ENCODE results near the gene GALNT17. TPM values are rescaled to one million over a fixed set of nuclear protein-coding genes. Genes with fewer than 3 reads are reported as not detected.

The GALNT17 gene
- total RNA-seq, 2 donors from 2014 or later = 46.7 to 58.1 TPM

GRCh38 chr7:71750290-71750689, 618.3 kb downstream of the GALNT17 start:
- H3K9me3 ChIP-seq = no peaks in the 10 kb centered on the region
- no peak overlapping the region for H3K27ac ChIP-seq
- 94% methylated on average over 6 of the region's 6 CpGs for WGBS
- H3K36me3 ChIP-seq = no peaks in the 10 kb centered on the region
- peaks cover 5% of the 10 kb centered on the region for H3K27me3 ChIP-seq (replicated peaks; ENCODE audit: insufficient read depth)
- H3K4me1 ChIP-seq (replicated peaks) = no peaks in the 10 kb centered on the region
- no peak overlapping the region for H3K4me3 ChIP-seq
- no peak for DNase-seq (ENCODE audit: low spot score)
- intact Hi-C loops (cut with DNase I) = loop anchor here (10.0 kb wide), 1 partner anchor 745 kb away; no protein-coding TSS in a partner anchor
- no peak for TF ChIP-seq POLR2AphosphoS5 (IDR thresholded peaks at IDR 0.05)
- no peak for TF ChIP-seq CTCF (IDR thresholded peaks at IDR 0.05)
- TF ChIP-seq POLR2A (IDR thresholded peaks at IDR 0.05) = no peak

DNA sequence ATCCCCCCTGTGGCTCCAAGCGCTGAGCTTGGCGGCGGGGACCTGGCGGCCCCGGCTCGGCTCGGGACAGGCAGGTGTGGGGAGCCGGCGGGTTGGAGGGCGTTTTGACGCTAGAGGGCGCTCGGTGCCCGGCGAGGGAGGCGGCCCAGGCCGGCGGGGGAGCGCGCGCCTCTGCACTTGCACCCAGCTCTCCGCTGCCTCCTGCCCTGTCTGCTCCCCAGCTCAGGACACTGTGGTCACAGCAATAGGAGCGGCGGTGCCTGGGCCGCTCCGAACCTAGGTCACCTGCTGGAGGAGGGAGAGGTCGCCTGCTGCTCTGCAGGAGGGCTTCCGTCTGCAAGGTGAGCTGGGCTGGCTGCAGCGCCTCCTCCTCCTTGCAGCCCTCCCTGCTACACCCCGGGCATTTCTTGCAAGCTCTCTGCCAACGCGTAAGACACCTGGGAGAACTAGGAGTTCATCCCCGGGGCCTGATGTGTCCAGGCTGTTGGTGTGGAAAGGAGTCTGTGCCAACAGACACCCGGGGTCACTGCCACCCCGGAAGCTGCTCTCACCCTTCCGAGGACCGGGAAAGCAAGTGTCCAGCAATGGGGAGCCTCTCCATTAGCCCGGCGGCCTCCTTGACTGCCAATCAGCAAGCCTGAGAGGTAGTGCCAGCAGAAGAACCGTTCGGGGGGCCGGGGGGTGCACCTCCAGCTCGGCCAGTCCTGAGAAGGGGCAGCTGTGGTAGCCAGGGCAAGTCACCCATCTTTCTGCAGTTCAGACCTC, 620.4 kb downstream of the GALNT17 start:
- DNase-seq (ENCODE audit: low spot score) = no peak
- Histone ChIP-seq H3K9me3 (no peaks in the 10 kb centered on the region), H3K27me3 (replicated peaks; ENCODE audit: insufficient read depth) (peaks cover 5% of the 10 kb centered on the region), H3K27ac (no peak overlapping the region), H3K4me3 (no peak overlapping the region), H3K36me3 (no peaks in the 10 kb centered on the region), H3K4me1 (replicated peaks) (no peaks in the 10 kb centered on the region)
- WGBS = 22% methylated on average over 35 of the region's 43 CpGs
- intact Hi-C loops (cut with DNase I) = loop anchor here (10.0 kb wide), 1 partner anchor 742 kb away; no protein-coding TSS in a partner anchor
- peak in 3 of 4 experiments; percentile 44 to 59 (median 50) for TF ChIP-seq CTCF (IDR thresholded peaks at IDR 0.05)
- TF ChIP-seq POLR2AphosphoS5 (IDR thresholded peaks at IDR 0.05) = no peak

GRCh38 chr7:71753236-71753635, 621.3 kb downstream of the GALNT17 start:
- Histone ChIP-seq H3K27ac (no peak overlapping the region), H3K36me3 (no peaks in the 10 kb centered on the region), H3K9me3 (no peaks in the 10 kb centered on the region), H3K27me3 (replicated peaks; ENCODE audit: insufficient read depth) (peaks cover 5% of the 10 kb centered on the region), H3K4me1 (replicated peaks) (no peaks in the 10 kb centered on the region), H3K4me3 (no peak overlapping the region)
- DNase-seq (ENCODE audit: low spot score) = no peak
- intact Hi-C loops (cut with DNase I) = loop anchor here (10.0 kb wide), 1 partner anchor 742 kb away; no protein-coding TSS in a partner anchor
- 98% methylated on average over 2 of the region's 2 CpGs for WGBS
- TF ChIP-seq POLR2A (IDR thresholded peaks at IDR 0.05) (no peak), POLR2AphosphoS5 (IDR thresholded peaks at IDR 0.05) (no peak), CTCF (IDR thresholded peaks at IDR 0.05) (no peak)

DNA sequence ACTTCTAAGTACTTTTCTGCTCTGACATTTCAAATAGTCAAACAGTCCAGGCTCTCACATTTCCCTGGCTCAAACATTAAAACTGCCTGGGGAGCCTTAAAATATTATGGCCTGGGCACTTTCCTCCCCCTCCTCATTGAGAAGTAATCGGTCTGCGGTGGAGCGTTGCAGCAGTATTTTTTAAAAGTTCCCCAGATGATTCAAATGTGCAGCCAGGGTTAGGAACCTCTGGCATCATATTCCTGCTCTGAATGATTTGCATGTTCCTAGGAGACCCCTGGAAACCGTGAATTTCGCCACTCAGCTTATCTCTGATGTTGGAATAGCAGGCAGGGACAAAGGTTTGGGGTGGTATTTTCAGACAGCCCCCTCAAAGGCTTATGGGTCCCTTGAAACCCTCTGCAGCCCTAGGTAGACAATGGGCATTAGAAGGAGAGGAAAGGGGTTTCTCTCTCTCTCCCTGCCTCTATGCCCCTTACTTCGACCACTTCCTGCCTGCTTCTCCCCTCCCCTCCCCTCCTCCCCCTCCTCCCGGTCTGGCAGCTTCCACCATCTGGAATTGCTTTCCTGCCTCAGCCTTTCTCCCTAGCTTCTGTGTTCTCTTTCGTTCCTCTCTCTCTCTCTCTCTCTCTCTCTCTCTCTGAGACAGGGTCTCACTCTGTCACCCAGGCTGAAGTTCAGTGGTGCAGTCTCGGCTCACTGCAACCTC, 622.2 kb downstream of the GALNT17 start:
- intact Hi-C loops (cut with DNase I) = loop anchor here (10.0 kb wide), 1 partner anchor 741 kb away; no protein-coding TSS in a partner anchor
- WGBS = 29% methylated on average over 9 of the region's 9 CpGs

More for the DNA sequence above, 622.2 kb downstream of the GALNT17 start:
- DNase-seq (ENCODE audit: low spot score) = no peak
- no peak overlapping the region for H3K4me3 ChIP-seq
- no peaks in the 10 kb centered on the region for H3K9me3 ChIP-seq
- no peak for TF ChIP-seq CTCF (IDR thresholded peaks at IDR 0.05)
- no peaks in the 10 kb centered on the region for H3K36me3 ChIP-seq
- H3K27me3 ChIP-seq (replicated peaks; ENCODE audit: insufficient read depth) = peaks cover 5% of the 10 kb centered on the region
- H3K4me1 ChIP-seq (replicated peaks) = no peaks in the 10 kb centered on the region
- no peak overlapping the region for H3K27ac ChIP-seq

Data from prostate gland (tissue), 2 donors.